HG03460 (cell line): Measurements from ENCODE around the gene ZNF385D.

Source experiments
- ATAC-seq: cut with Tn5 transposase; IDR thresholded peaks from one replicate; pipeline ENCODE4 v1.9.1; 2021; ENCODE audit not compliant: unreplicated experiment

Gene ZNF385D

DNA sequence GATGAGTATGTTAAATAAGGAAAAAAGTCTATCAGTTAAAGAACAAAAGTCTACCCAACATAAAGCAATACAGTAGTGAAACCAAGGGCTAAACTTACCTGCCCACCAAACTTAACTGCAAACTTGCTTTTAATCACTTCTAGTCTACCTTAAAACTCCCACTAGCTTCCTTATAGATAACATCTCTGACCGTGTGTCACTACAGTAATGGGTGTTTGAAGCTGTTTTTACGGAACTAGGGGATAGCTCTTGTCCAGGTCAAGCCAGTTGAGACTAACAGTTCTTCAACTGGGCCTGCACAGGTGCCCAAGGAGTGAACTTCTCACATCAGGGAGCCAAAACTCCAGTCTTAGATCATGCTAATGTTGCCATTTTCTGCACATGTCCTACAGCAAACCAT, 132.3 kb downstream of the ZNF385D start:
- ATAC-seq, result no peak

DNA sequence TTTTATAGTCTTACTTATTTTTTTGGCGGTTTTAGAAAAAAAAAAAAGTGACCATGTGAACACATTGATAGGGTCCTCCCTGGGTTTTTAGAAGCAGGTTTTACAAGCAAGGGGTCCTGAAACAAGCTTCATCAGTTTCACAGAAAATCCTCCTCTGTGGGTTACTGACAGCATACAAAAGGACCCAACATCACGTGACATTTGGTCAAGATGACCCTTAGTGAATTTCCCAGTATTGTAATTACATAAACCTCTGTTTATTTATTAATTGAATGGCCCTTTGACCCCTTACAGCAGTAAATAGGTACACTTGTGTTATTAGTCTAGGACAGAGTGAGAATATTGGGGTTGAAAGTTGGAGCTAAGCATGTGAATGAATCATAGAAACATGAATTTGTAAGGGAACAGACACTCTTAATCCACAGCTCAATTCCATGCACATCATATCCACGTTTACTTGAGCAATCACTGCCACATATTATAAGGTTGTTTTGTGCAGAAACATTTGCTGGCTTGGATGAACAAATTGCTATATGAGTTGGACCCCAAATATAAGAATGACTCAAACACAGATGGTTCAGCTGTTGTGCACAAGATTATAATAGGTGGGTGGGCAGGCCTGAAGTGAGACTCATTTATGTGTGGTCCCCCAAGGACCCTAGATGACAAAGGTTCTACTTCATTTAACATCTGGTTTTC, 137.5 kb downstream of the ZNF385D start:
- no peak for ATAC-seq

DNA sequence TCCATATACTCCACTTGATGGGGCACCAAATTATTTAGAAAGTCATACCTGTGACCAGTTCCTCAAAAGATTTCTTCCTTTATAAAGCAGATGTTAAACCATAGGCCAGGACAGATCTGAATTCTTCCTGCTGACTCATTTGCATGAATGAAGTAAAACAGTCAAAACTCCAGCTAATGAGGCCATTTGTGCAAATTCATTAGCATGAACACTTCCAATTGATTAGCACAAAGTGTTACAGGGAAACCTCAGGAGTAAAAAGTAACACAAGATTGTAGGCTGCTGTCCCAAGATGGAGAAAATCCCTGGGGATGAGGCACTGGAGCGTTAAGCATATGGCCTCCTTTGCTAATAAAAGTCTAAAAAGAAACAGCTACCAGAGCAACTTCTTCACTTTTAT, 149.8 kb downstream of the ZNF385D start:
- no peak for ATAC-seq

DNA sequence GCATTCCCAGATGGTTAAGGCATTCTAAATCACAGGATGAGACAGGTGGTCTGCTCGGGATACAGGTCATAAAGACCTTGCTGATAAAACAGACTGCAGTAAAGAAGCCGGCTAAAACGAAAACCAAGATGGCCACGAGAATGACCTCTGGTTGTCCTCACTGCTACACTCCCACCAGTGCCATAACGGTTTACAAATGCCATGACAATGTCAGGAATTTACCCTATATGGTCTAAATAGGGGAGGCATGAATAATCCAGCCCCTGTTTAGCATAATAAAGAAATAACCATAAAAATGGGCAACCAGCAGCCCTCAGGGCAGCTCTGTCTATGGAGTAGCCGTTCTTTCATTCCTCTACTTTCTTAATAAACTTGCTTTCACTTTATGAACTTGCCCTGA, 151.1 kb downstream of the ZNF385D start:
- ATAC-seq, result no peak

DNA sequence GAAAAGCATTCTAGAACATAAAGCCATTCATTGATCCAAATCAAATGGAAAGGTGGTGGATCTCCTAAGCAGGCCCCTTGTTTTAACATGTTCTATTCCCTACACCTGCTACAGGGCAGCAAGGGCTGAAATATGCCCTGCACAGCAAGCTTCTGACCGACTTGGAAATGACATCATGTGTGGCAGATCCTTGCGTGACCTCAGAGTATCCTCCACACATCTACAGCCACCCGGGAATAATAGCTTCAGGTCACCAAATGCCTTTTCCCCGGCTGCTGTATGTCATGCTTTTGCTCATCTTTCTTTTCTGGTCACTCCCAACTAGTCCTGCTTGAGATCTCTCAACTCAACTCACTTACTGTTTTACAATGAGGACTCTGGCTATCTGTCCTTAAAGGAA, 158.2 kb downstream of the ZNF385D start:
- ATAC-seq, result no peak

DNA sequence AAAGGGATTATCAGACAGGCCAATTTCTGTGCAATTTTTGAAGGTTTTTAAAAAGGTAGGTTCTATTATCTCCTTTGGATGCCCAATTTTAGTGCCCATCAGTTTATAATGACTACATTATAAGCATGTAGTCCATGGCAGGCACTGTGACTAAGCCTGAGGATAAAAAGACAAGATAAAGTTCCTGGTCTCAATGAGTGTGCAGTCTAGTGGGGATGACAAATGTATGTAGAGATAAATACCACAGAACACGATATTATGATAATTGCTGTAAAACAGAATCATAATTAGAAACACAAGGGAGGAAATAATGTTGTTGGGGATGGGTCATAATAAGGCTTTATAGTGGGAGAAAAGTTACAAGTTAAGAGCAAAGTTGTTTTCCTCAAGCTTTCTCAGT, 163.1 kb downstream of the ZNF385D start:
- ATAC-seq, result no peak

DNA sequence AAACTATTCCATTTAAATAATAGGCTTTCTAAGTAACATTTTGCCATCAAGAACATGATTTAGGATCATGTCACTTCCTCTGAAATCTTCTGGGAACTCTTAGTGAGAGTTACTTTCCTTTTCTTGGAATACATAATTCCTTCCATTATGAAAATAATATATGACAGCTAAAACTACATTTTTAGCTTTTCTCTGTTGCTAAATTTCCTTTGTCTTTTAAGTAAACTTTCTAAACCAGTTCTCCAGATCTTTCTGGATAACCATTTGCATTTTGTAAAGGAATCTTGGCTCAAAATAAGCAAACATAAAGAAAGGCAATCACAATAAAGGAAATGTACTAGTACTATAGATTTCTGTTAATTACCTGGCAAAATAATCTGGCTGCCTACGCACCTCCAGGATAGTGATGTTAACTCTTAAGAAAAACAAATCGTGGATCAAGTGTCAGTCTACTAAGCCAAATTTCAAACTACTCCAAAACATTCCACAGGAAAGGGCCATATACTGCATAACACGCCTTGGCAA, 165.7 kb downstream of the ZNF385D start:
- no peak for ATAC-seq

DNA sequence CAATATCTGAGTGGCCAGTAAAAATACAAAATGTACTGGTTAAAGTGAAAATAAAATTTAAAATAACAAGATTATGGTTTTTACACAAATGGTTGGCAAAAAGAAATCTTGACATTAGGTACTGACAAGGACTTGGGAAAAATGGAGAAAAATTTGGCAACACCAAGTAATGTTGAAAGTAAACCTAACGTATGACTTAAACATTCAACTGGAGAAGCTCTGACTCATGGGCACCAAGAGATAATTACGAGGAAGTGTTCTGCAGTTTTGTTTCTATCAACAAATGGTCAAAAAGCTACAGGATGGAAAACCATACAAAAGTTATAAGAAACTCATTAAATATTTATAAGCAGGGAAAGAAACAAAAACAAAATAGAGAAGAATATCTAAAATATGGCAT, 177.7 kb downstream of the ZNF385D start:
- no peak for ATAC-seq

DNA sequence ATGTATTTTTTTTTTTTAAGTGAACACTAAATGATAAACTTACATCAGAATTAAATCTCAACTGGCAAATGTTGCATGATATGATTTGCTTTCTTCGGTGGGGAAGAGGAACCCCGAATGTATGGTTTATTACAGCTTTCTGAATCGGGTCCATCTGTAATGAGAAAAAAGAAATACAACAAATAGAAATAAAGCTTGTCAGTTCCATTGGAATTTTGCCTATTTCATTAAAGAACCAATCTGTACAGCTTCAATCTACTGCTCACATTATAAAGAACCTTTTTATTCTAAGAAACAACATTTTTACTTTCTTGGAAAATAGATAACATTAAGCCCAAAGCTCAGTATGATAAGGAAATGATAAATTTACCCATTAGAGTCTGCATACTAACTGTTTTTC, 186.5 kb downstream of the ZNF385D start:
- no peak for ATAC-seq

DNA sequence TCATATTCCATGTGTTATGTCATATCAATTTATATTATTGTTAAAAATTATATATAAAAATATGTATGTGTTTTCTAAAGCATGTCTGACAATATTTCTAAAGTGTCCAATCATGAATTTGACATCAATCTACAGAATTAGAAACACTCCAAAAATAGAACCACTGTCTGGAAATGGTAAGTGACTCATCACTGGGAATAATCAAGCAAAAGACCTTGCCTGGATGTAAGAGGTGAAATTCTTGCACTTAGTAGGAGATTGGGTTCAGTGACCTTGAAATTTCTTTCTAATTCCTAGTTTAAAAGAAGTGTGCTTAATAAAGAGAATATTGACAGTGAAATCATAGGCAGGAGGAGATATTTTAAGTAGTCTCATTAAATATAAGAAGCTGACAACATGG, 188.8 kb downstream of the ZNF385D start:
- ATAC-seq, result no peak

DNA sequence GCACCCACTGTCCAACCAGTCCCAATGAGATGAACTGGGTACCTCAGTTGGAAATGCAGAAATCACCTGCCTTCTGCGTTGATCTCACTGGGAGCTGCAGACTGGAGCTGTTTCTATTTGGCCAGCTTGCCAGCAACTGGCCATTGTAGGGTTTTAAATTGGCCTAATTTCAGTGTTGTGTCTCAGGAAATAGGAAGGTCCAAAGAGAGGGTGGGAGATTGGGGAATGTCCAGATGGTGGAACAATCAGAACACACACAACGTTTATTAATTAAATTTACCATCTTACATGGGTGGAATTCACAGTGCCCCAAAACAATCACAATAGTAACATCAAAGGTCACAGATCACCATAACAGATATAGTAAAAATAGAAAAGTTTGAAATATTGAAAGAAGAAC, 189.5 kb downstream of the ZNF385D start:
- no peak for ATAC-seq

DNA sequence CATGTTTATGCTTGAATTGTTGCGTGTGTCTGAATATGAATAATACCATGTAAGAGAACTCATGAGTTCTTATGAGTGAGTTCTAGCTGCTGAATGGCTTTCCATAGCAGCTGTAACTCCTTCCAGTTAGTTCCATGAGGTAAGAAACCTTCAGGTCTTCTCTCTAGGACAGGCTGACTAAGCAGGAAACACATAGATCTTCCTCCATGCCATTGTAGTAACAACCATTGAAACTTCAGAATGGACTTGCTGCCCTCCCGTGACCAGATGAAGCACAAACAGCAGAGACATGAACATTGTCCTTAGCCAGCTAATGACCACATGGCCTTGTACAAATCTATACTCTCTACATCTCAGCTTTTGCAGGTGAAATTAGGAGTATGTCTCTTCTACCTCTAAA, 200.0 kb downstream of the ZNF385D start:
- ATAC-seq, result no peak

DNA sequence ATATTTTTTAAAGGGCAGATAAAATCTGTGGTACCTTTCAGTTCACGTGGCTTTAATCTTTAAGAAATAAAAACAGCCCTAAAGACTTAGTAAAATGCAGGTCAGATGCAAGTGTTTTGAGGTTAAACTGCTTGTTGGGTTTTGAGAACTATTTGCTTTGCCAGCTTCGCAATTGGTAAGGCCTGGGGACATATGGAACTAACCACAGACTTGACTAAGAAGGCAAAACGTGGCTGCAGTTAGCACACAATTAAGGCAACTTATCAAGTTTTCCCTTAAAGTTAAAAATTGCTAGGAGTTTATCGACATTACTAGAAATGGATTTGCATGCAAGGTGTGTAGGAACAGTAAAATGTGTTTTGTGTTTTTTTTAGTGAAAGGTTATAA, 206.9 kb downstream of the ZNF385D start:
- no peak for ATAC-seq

DNA sequence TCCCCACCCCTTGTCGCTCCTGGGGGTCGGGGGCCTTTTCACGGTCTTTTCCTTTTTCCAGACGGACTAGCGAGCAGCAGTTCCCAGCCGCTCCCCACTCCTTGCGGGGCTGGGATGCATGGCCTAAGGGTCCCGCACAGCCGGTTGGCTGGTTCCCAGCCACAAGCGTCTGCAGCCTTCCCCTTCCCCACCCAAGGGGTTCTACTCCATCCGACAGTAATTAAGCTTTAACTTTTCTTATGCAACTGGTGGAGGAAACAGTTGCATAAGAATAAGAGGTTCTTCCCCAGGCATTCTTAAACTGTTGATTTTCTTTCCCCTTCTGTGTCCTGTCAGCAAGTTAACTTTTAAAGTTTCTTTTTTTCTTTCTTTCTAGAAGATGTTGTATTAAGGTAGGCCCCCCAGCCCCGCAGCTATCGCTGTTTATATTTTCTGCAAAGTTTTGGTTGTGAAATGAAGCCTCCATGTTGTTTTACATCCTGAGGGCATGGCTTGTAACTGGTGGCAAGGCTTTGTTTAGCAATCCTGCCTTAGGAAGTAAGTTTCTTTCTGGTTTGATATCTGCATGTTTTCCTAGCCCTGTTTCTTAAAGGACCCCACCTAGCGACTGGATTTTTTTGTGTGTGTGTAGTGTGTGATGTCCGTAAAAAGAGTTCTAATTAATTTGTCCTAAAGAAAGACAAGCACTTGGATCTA, 207.5 kb downstream of the ZNF385D start:
- no peak for ATAC-seq

DNA sequence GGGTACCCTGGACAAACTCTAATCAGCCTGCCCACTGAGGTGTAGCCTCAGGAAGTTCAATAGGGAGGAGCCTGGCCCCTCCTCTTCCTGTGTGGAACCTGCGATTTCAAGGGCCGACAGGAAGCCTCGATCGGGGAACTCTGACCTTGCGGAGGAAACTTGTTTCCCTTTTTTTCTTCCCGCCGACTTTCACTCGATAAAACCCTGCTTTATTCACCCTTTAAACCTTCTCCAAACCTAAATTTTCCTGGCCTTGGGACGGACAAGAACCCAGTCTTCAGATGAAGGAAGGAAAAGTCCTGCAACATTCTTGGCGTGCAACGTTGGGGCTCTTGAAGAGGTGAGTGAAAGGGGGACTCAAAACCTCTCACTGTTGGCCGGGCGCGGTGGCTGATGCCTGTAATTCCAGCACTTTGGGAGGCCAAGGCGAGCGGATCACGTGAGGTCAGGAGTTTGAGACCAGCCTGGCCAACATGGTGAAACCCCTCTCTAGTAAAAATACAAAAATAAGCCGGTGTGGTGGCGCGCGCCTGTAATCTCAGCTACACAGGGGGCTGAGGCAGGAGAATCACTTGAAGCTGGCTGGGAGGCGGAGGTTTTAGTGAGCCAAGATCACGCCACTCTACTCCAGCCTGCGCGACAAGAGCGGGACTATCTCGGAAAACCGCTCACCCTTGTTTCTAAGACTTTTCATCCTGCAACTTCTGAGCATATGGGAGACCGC, 208.2 kb downstream of the ZNF385D start:
- no peak for ATAC-seq

DNA sequence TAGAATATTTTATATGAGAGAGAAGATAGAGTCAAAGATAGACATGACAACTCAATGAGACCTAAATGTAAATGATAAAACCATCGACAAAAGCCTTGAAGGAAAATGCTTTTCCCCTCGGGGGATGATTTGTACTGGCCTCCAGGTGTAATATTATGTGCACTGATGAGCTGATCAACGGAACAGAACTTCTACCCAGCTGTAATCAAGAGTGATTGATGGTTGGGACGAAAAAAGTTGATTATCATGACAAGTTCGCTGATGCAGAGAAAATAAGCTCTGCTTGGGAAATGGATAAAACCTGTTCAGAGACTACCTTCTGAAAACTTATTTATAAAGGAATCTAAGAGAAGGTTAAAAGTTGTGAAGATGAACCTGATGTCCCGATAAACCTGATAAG, 210.7 kb downstream of the ZNF385D start:
- no peak for ATAC-seq

DNA sequence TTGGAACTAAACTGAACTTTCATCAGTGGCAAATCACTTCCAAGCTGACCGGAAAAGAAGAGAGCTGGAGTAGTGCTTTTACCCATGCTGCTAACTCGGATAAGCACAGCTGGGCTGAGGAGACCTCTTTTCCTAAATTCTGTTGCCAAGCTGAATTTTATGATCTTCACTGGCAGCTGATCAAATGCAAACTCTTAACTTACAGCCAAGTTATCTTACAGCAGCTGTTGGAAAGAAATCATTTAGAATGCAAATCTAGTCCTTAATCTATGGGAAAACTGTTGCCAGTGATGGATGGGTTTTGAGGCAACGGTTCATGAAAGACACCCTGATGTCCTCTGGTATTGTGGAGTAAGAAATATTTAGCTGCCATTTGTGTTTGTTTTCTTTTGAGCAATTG, 216.5 kb downstream of the ZNF385D start:
- no peak for ATAC-seq

DNA sequence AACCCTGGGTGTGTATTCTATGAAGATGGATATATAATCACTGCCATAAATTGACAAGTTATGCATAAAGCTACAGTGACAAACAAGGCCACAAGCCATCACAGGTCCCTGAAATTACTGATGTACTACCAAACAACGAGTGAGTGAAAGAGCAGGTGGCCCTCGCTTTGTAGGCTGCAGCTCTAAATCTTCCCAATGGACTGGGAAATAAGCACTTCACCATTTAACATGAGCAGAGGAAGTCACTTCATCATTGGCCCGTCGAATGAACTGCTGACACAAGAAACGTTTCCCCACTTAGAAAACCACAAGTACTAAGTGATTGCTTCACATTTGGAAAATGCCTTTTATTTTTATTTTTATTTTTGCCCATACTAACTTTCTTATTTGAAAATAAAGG, 218.0 kb downstream of the ZNF385D start:
- ATAC-seq, result no peak

DNA sequence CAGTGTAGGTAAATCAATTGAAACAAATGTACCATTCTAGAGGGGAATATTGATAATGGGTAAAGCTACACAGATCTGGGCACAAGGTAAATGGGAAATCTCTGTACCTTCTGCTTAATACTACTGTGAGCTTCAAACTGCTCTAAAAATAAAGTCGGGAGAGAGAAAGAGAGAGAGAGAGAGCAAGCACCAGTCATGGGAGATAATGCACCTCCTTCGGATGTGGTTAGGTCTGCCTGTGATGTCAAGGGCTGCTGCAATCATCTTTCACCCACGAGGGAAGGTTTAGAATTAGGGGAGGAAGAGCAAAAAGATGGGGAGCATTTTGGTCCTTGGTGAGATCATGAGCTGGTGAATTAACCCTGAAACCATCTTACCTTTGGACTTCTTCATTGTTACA, 219.1 kb downstream of the ZNF385D start:
- no peak for ATAC-seq

DNA sequence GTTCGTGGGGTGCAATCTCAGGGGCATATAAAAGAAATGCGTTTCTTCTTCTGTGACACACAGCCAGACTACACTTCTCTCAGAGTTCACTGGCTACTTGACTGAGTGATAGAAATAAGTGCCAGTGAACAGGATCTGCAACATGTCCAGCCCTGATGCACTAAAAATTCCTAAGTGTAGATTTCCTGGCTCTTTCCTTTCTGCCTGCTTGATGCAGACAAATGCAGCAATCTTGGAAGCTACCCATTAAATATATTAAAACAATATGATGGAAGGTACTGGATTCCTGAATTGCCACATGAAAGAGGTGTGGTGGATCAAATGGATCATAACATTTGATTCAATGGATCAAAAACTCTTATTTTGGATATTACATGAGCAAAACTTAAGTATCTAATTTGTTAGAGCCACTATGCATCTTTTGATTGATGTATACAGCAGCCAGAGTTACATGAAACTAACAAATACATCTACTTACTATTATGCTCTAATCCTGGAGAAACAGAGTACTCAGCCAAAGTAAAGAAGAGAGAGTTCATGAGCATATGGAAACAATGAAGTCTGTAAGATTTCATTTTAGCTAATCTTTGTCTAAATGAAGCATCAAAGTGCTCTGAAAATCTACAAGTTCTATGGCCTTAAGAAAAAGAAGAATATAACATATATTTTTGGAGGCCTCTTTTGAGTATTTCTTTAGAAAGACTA, 222.6 kb downstream of the ZNF385D start:
- no peak for ATAC-seq

DNA sequence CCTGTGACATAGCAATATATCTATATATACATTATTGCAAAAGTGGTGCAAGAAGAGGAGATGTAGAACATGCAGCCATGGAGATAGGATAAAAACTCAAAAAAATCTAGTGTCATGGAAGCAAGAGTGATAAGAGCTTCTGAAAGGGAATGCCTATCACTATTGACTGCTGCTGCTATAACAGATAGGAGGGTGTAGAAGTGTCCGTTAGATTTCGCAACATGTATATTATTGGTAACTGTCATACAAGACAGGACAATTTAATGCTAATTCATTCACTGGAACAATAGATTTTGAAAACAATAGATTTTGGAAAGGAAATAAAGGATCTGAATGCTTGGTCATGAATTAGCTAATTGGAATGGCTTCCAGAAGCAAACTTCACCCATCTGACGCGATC, 224.5 kb downstream of the ZNF385D start:
- ATAC-seq, result no peak
